GM19043 (cell line): ENCODE data around the gene NCKAP5L.
"Not testable (repeated sequence)": the region's sequence is repeated elsewhere in the genome, so short reads cannot be mapped to it uniquely, and the experiment has no call there.

Source experiments
- ATAC-seq: cut with Tn5 transposase; IDR thresholded peaks from one replicate; pipeline ENCODE4 v1.9.1; 2021; ENCODE audit warnings: low read depth; ENCODE audit not compliant: unreplicated experiment

The NCKAP5L gene

GRCh38 chr12:49828133-49829091 lies at the start of gene NCKAP5L:
Gene NCKAP5L (minus strand): TSS chr12:49828413. CDS start chr12:49804044, 24,369 bp downstream.
- peak; percentile 81 for ATAC-seq

DNA sequence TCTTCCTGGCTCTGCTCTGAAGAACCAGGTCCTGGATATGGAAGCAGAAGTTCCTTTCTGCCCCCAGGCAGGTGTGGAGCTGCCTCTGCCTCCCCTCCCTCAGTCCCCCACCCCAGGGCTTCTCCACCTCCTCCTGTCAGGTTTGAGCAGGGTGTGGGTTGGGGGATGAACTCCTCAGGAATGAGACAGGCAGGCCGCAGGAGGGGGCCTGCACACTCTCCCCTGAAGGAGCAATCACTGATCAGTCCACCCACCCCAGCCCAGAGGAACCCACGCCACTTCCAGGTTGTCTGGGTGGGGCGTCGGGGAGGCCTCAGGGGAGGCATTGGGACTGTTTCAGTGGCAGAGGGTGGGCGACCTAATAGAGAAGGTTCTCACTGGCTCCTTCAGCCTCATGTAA lies 48.9 kb upstream of the NCKAP5L start:
- no peak for ATAC-seq

GRCh38 chr12:49876070-49876469 lies 47.9 kb upstream of the NCKAP5L start:
- ATAC-seq: no peak

DNA sequence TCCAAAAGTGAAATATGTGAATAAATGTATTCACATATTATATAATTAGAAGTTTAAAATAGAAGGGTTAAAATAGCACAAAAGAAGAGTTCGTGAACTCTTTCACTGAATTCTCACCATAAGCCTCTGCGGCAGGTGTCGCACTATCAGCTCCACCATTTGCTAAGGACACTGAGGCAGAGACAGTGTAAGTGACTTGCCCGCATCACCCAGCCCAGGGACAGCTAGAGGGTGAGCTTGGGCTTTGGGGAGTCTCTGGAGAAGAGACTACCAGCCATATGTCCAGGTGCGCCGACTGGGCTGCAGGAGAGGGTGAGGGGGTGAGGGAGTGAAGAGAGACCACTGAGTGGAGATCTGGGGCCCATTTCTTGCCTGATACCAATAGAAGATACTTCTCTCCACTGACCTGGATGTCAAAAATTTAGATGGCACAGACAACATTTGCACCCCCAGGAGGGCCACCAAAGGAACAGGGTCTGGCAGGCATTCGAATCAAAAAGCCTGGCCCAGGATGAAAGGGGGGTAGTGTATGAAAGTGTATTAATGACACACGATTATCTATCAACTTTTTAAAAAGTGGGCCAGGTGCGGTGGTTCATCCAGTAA lies 47.0 kb upstream of the NCKAP5L start:
- no peak for ATAC-seq

DNA sequence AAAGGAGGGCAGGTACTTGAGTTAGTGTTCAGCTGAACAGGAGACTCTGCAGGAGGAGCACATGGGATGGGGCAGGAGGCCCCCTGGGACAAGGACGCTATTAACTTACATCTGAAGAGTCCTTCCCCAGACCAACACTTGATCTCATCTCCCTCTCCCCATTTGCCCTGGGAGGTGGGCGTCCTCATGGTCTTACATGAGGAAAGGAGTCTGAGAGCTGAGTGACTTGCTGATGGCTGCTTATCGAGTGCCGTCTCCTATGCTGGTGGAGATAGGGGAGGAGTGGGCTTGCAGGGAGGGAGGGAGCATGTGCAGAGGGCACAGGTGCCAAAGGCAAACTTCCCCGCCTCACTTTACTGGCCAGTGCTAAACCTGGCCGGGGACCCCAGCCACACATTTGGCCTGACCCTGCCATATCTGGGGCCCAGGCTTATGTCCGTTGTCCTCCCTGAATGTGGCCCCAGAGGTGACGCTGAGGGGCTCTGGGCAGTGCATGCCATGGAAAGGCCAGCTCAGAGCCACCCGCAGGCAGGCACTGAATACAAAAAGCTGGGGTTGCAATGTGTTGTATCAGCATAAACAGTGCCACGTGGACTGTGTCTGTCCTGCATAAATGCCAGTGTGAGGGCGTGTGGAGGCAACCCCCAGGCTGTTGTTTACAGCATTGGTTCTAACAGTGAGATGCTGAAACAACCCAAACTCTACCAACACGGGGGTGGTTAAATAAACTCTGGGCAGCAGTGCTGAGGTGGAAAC lies 46.1 kb upstream of the NCKAP5L start:
- no peak for ATAC-seq

DNA sequence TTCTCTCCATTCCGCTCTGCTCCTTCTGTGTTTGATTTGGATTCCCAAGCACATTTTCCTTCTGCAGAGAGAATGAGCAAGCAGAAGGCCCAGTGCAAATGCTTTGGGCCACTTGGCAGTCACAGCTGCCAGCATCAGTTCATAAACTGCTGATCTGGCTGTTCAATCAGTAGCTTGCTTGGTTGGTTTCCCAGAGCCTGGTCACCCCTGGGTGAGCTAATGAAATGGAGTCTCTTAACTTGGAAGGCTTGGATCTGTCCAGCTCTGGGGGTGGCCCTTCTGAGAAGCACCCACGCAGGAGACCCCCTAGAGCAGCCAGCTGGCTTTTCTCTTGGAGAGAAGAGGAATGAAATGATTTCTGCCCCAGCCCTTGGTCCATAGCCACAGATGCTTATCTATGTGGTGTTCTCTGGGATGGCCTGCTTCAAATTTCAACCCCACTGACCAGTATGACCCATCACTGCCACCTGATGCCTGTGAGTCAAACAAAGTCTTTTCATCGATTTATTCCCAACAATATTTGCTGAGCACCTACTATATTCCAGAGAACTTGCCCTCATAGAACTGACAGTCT lies 45.2 kb upstream of the NCKAP5L start:
- no peak for ATAC-seq

- ATAC-seq: no peak
Measured at GRCh38 chr12:49872781-49873181, 44.6 kb upstream of the NCKAP5L start.

GRCh38 chr12:49872381-49872780 lies 44.2 kb upstream of the NCKAP5L start:
- no peak for ATAC-seq

DNA sequence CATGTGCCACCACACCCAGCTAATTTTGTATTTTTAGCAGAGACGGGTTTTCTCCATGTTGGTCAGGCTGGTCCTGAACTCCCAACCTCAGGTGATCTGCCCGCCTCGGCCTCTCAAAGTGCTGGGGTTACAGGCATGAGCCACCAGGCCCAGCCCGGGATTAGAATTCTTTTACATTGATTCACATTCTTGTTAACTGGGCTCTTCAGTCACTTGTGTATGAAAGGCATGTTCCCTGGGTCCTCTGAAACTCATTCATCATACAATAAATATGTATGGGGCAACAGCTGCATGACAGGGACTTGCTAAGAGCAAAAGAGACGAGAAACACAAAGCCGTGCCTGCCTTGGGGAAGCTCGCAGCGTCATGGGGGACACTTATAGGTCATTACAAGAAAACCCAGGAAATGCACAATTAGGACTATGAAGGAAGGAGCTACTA lies 43.6 kb upstream of the NCKAP5L start:
- ATAC-seq: not testable (repeated sequence)

GRCh38 chr12:49871263-49871561 lies 43.0 kb upstream of the NCKAP5L start:
- ATAC-seq: no peak

GRCh38 chr12:49870501-49871262 lies 42.5 kb upstream of the NCKAP5L start:
- no peak for ATAC-seq

DNA sequence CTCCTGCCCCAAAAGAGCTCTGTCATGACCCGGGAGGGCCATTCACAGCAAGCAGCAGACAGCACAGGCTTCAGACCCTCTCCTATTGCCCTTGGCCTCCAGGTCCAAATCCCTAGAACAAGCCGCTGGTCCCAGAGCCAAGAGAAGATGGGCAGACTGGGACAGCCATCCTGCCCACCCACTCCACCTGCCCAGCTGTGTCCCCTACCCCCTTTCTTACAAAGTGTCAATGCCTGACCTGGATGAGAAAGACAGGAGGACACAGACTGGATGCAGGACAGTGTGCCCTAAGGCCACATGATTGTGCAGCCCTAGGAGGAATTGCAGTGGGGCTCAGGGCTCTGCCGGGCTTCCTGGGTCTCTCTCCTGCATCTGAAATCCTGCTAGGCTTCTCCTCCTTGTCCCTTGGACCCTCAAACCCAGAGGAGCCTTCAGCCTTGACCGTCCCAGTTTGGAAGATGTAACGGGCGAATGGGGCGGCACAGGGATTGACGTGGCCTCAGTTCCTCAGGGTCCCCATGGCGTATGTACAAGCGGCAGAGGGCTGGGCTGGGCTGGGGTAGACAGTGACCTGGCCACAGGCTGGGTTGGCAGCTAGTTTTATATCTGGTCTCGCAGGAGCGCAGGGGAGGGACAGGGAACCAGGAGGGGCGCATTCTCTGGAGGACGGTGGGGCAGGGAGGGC lies 41.7 kb upstream of the NCKAP5L start:
- ATAC-seq: no peak

GRCh38 chr12:49868952-49869815 lies 41.0 kb upstream of the NCKAP5L start:
- no peak for ATAC-seq

DNA sequence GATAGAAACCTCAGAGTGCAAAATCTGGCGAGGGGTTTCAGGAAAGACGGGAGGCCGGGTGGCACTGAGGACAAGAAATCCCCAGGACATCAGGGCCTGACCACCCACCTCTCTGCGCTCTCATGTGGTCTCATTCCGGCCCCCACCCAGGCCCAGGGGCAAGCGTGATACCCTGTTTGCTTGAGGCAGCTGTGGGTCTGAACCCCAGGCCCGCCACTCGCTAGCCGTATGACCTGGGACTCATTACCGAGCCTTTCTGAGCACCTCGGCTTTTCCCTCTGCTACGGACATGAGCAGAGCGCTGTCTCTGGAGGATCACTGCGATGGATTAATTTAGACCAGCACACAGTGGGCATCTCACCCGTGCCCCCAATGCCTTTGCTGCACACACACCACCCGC lies 40.2 kb upstream of the NCKAP5L start:
- no peak for ATAC-seq

DNA sequence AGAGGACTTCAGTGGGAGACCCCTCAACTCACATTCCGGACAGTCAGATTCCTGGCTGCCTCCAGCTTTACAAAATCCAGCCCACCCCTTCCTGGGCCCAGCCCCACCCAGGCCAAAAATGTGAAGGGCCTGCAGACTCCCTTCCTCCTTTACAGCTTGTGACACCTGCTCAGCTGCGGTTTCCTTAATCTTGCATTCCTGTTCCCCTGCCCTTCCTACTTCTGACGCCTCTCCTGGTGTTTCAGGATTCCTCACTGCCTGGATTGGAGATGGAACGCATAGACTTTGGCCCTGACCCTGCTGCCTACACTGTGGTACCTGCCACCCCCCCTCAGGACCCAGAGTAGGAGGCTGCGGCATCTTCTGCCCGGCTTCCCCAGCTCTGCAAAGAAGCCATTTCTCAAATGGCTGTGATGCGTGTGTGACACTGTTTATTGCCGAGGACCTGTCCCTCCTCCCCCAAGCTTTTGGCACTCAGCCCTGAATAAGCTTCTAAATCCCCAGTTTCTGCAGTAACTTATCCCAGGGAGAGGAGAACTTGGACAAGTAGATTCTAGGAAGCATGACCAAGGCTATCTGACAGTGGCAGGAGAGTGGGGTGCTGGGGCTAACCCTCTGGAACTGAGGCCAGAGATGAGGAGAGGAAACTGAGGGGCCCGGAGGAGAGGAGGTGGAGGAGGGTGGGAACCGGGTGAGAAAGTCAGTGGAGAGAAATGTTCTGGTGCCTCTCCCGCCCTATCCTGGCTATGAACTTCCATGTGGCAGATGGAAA lies 39.5 kb upstream of the NCKAP5L start:
- no peak for ATAC-seq

DNA sequence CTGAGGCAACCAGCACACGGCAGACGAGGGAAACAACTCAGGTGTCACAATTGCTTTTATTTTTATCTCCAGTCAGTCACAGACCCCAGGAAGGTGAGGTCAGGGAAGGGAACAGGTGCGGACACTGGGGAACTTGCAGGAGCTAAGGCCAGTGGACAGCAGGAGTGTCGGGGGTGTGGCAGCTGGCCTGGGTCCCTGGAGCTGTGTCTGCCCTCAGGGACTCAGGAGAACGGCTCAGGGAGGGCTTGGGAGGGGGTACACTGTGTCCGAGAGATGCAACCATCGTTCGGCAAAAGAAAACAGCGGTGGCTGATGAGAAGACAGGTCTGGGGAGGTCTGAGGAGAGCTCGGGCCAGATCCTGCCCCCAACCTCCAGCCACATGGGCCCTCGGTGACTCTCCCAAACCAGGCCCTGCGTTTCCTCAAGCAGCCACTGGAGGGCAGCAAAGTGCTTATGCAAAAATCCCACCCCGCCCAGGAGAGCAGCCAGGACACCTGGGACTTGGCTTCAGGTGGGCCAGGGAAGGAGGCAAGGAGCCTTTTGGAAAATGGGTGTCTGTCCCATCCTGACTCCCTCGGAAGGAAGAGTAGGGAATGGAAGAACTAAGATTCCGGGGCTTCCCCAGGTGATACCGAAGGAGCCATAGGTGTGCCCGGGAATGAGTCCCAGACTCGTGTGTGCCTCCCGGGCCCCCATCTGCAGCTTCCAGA lies 38.8 kb upstream of the NCKAP5L start:
- ATAC-seq: no peak

DNA sequence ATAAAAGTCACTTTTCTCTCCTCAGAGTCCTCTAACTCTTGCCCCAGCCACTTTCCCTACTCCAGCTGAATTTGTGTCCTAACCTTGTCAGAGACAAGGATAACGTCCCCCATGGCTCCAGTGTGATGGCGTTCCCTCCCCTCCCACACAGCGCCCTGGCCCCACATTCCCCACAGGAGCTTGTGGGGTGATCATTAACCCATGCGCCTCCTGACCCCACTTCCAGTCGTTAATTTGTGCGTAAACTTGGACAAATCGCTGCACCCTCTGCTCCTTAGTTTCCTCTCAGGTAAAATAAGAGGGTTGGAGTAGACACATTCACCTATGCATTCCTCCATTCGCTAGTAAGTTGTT lies 37.5 kb upstream of the NCKAP5L start:
- ATAC-seq: no peak
